ENCODE data around the gene DDI2.

DNA sequence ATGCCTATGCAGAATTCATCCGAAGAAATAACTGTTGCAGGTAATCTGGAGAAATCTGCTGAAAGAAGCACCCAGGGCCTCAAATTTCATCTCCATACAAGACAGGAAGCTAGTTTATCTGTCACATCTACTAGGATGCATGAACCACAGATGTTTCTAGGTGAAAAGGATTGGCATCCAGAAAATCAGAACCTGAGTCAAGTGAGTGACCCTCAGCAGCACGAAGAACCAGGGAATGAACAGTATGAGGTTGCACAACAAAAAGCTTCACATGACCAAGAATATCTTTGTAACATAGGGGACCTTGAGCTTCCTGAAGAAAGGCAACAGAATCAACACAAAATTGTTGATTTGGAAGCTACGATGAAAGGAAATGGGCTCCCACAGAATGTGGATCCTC is 42.9 kb downstream of the DDI2 start:
- TF ChIP-seq, protein P1, sequence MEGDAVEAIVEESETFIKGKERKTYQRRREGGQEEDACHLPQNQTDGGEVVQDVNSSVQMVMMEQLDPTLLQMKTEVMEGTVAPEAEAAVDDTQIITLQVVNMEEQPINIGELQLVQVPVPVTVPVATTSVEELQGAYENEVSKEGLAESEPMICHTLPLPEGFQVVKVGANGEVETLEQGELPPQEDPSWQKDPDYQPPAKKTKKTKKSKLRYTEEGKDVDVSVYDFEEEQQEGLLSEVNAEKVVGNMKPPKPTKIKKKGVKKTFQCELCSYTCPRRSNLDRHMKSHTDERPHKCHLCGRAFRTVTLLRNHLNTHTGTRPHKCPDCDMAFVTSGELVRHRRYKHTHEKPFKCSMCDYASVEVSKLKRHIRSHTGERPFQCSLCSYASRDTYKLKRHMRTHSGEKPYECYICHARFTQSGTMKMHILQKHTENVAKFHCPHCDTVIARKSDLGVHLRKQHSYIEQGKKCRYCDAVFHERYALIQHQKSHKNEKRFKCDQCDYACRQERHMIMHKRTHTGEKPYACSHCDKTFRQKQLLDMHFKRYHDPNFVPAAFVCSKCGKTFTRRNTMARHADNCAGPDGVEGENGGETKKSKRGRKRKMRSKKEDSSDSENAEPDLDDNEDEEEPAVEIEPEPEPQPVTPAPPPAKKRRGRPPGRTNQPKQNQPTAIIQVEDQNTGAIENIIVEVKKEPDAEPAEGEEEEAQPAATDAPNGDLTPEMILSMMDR (IDR thresholded peaks at IDR 0.05; ENCODE audit: low read depth, low read length, missing input control) = no peak
- TF ChIP-seq RAD21 (IDR thresholded peaks at IDR 0.05) (no peak), SP1 (IDR thresholded peaks at IDR 0.05) (no peak), HNF4A (conservative IDR thresholded peaks at IDR 0.05) (no peak), HNF4G (IDR thresholded peaks at IDR 0.05) (no peak), GABPA (IDR thresholded peaks at IDR 0.05 in 1 of 2, conservative IDR thresholded peaks at IDR 0.05 in 1 of 2) (no peak), EGR1 (IDR thresholded peaks at IDR 0.05; ENCODE audit: low read depth in 2 of 2) (no peak), YY1 (IDR thresholded peaks at IDR 0.05) (no peak)
- TF ChIP-seq, protein P2, sequence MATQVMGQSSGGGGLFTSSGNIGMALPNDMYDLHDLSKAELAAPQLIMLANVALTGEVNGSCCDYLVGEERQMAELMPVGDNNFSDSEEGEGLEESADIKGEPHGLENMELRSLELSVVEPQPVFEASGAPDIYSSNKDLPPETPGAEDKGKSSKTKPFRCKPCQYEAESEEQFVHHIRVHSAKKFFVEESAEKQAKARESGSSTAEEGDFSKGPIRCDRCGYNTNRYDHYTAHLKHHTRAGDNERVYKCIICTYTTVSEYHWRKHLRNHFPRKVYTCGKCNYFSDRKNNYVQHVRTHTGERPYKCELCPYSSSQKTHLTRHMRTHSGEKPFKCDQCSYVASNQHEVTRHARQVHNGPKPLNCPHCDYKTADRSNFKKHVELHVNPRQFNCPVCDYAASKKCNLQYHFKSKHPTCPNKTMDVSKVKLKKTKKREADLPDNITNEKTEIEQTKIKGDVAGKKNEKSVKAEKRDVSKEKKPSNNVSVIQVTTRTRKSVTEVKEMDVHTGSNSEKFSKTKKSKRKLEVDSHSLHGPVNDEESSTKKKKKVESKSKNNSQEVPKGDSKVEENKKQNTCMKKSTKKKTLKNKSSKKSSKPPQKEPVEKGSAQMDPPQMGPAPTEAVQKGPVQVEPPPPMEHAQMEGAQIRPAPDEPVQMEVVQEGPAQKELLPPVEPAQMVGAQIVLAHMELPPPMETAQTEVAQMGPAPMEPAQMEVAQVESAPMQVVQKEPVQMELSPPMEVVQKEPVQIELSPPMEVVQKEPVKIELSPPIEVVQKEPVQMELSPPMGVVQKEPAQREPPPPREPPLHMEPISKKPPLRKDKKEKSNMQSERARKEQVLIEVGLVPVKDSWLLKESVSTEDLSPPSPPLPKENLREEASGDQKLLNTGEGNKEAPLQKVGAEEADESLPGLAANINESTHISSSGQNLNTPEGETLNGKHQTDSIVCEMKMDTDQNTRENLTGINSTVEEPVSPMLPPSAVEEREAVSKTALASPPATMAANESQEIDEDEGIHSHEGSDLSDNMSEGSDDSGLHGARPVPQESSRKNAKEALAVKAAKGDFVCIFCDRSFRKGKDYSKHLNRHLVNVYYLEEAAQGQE (IDR thresholded peaks at IDR 0.05) = no peak
- TF ChIP-seq, protein P3, sequence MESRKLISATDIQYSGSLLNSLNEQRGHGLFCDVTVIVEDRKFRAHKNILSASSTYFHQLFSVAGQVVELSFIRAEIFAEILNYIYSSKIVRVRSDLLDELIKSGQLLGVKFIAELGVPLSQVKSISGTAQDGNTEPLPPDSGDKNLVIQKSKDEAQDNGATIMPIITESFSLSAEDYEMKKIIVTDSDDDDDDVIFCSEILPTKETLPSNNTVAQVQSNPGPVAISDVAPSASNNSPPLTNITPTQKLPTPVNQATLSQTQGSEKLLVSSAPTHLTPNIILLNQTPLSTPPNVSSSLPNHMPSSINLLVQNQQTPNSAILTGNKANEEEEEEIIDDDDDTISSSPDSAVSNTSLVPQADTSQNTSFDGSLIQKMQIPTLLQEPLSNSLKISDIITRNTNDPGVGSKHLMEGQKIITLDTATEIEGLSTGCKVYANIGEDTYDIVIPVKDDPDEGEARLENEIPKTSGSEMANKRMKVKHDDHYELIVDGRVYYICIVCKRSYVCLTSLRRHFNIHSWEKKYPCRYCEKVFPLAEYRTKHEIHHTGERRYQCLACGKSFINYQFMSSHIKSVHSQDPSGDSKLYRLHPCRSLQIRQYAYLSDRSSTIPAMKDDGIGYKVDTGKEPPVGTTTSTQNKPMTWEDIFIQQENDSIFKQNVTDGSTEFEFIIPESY (IDR thresholded peaks at IDR 0.05) = no peak
- TF ChIP-seq, protein P4, sequence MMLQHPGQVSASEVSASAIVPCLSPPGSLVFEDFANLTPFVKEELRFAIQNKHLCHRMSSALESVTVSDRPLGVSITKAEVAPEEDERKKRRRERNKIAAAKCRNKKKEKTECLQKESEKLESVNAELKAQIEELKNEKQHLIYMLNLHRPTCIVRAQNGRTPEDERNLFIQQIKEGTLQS (IDR thresholded peaks at IDR 0.05) = no peak
